CD4-positive, alpha-beta T cell treated with Interleukin-21 for 1 hour (primary cell): Measurements from ENCODE around the gene CCP110.

Source experiments
- DNase-seq: peaks from one replicate; pipeline ENCODE4 v3.0.0-alpha.2; 2020

The CCP110 gene, protein sequence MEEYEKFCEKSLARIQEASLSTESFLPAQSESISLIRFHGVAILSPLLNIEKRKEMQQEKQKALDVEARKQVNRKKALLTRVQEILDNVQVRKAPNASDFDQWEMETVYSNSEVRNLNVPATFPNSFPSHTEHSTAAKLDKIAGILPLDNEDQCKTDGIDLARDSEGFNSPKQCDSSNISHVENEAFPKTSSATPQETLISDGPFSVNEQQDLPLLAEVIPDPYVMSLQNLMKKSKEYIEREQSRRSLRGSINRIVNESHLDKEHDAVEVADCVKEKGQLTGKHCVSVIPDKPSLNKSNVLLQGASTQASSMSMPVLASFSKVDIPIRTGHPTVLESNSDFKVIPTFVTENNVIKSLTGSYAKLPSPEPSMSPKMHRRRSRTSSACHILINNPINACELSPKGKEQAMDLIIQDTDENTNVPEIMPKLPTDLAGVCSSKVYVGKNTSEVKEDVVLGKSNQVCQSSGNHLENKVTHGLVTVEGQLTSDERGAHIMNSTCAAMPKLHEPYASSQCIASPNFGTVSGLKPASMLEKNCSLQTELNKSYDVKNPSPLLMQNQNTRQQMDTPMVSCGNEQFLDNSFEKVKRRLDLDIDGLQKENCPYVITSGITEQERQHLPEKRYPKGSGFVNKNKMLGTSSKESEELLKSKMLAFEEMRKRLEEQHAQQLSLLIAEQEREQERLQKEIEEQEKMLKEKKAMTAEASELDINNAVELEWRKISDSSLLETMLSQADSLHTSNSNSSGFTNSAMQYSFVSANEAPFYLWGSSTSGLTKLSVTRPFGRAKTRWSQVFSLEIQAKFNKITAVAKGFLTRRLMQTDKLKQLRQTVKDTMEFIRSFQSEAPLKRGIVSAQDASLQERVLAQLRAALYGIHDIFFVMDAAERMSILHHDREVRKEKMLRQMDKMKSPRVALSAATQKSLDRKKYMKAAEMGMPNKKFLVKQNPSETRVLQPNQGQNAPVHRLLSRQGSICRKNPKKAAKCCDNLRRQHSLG

GRCh38 chr16:19523559-19524355 lies at the start of gene CCP110:
Gene CCP110 (plus strand): TSS chr16:19523942. CDS start chr16:19527882, 3,940 bp downstream.
- DNase-seq: peak; percentile 95

DNA sequence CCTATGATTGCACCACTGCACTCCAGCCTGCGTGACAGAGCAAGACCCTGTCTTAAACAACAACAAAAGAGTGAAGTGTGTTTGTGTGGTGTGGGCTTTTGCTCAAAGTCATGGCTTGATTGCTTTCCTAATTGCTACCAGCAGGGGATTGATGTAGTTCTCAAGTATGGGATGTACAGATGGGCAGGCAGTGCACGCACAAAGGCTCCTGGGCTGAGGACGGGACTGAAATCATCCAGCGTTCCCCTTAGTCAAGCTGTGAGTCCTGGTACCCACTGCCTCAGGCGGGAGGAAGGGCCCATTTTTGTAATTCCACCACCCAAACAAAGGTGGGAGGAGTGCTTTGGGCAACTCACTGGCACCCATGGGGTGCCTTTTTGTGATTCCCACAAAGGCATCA lies 49.1 kb upstream of the CCP110 start:
- DNase-seq: no peak

- DNase-seq: no peak
Measured at GRCh38 chr16:19478505-19478904, 45.2 kb upstream of the CCP110 start.

- no peak for DNase-seq
Measured at GRCh38 chr16:19479302-19479721, 44.4 kb upstream of the CCP110 start.

DNA sequence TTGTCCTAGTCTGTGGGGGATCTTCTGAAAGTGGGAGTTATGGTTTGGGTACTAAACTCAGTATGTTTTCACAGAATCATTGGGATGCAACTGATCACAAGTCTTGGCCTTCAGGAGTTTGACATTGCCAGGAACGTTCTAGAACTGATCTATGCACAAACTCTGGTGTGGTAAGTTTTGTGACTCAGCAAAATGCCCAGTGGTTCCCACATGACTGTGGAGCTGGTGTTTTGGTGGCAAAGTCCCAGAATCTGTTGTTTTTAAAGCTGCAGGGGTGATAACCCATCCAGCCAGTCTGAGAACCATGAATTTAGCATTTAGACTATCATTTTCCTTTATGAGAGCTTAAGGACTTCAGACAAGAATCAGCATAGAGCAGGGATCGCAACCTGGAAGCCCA lies 42.4 kb upstream of the CCP110 start:
- no peak for DNase-seq

- no peak for DNase-seq
Measured at GRCh38 chr16:19481769-19482168, 42.0 kb upstream of the CCP110 start.

- no peak for DNase-seq
Measured at GRCh38 chr16:19482291-19482690, 41.5 kb upstream of the CCP110 start.

- DNase-seq: no peak
Measured at GRCh38 chr16:19484096-19484495, 39.6 kb upstream of the CCP110 start.

GRCh38 chr16:19485611-19486010 lies 38.1 kb upstream of the CCP110 start:
- DNase-seq: no peak

GRCh38 chr16:19486051-19486450 lies 37.7 kb upstream of the CCP110 start:
- DNase-seq: no peak

GRCh38 chr16:19486750-19487325 lies 36.9 kb upstream of the CCP110 start:
- no peak for DNase-seq

DNA sequence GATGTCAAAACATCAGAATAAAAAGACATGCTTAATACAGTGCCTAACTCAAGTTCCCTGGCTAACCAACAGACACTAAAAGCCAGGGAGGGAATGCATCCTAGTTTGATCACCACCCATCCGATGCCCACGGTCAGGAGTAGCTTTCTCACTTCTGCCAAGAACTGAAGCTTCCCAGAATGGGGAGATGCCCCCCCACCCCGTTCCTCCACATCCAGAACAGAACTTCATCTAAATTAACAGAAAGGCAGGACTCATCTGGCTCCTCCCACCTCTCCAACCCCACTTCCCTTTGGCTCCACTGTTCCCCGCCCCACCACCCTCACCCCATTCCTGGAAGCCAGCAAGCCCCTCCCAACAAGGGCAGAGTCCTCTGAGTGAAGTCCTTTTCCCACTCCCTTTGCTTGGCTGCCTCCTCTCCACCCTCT lies 35.5 kb upstream of the CCP110 start:
- DNase-seq: no peak

DNA sequence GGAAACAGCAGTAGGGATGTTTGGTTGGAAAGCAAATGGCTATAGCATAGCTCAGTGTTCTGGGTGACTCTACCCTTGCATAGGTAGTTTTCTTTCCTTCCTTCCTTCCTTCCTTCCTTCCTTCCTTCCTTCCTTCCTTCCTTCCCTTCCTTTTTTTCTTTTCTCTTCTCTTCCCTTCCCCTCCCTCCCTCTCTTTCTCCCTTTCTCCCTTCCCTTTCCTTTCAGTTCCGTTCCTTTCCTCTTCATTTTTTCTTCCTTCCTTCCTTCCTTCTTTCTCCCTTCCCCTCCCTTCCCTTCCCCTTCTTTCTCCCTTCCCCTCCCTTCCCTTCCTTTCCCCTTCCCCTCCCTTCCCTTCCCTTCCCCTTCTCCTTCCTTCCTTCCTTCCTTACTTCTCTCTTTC lies 33.1 kb upstream of the CCP110 start:
- no peak for DNase-seq

GRCh38 chr16:19497176-19497575 lies 26.6 kb upstream of the CCP110 start:
- no peak for DNase-seq

- DNase-seq: no peak
Measured at GRCh38 chr16:19499006-19499405, 24.7 kb upstream of the CCP110 start.

GRCh38 chr16:19499481-19499880 lies 24.3 kb upstream of the CCP110 start:
- no peak for DNase-seq

GRCh38 chr16:19502395-19503131 lies 21.2 kb upstream of the CCP110 start:
- DNase-seq: peak; percentile 64

DNA sequence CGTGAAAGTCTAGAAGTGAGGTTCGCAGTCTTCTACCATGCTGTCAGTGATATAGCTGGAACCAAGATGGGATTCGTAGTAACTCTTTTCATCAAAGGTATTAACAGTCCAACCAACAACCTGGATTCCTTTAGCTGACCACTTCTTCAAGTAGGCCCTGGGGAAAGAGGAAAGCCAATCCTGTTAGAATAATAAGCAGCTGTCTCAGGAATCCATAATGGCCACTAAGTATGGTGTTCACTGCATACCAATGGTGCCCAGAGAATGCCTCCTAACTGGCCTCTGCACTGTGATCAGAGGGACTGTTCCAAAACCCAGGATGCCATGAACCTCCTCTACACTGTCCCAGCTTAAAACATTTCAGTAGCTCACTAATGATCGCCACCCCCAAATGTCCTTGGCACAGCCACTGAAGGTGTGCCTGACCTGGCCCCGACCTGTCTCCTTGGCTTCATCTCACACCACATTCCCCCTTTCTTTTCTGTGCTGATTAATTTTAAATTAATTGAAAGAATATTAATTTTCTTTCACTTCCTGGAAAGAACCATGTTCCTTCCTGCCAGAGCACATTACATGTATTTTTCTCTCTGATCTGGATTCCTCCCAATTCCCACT lies 20.2 kb upstream of the CCP110 start:
- DNase-seq: no peak

GRCh38 chr16:19505600-19506303 lies 18.0 kb upstream of the CCP110 start:
- DNase-seq: no peak

DNA sequence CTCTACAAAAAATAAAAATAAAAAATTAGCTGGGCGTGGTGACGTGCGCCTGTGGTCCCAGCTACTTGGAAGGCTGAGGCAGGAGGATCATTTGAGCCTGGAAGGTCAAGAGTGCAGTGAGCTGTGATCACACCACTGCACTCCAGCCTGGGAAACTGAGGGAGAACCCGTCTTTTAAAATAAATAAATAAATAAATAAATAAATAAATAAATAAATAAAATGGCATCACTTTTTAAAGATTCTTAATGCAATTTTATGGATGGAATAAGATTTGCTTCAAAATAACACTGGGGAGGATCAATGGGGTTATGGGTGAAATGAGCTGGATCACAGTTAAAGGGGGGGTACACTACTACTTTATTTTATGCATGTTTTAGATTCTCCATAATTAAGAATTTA lies 16.8 kb upstream of the CCP110 start:
- no peak for DNase-seq

DNA sequence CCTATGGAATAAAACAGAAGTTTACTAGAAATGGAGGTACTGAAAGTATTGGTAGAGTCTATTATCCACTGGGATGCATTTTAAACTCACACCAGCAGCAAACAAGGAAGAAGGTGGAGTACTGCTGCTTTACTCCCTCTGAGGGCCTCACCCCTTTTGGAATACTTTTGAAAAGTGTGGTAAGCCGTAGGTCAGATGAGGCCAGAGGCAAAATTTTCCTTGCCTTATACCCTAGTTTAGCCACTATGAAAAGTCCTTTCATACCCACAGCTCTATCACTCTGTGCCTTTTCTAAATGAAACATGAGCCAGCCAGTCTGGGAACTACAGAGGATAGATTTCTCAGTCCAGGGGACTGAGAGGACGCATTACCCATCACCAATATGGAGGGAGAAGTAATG lies 15.9 kb upstream of the CCP110 start:
- no peak for DNase-seq
